ENCODE results near the gene MIS18A. TPM values are rescaled to one million over a fixed set of nuclear protein-coding genes. Genes with fewer than 3 reads are reported as not detected.

Gene MIS18A
- total RNA-seq, 3 donors from 2014 or later (not counting 1 experiment from before 2014, with no cell fraction given), result 4.2 to 7.9 (median 5.2) TPM

GRCh38 chr21:32257962-32258785, 20.7 kb downstream of the MIS18A start:
- ATAC-seq (peak in 2 of 3 donors; percentile 29 to 64), DNase-seq (peak in 1 of 2 donors; percentile 46)
- Histone ChIP-seq H3K27ac (ENCODE audit: low read length) (no peak overlapping the region), H3K9me3 (ENCODE audit: control insufficient read depth, insufficient read depth, low read length) (no peaks in the 10 kb centered on the region), H3K36me3 (ENCODE audit: control insufficient read depth, insufficient read depth, low read length) (no peaks in the 10 kb centered on the region), H3K4me1 (ENCODE audit: control insufficient read depth, insufficient read depth, low read length) (no peaks in the 10 kb centered on the region), H3K27me3 (ENCODE audit: control insufficient read depth, insufficient read depth, low read length) (no peaks in the 10 kb centered on the region), H3K4me3 (ENCODE audit: low read length) (no peak overlapping the region)
- intact Hi-C loops (cut with micrococcal nuclease), result loop anchor here (5.0 kb wide), 1 partner anchor 391 kb away; no protein-coding TSS in a partner anchor
- TF ChIP-seq CTCF (IDR thresholded peaks at IDR 0.05), result peak; percentile 30
- no peaks in the 10 kb centered on the region for H3K36me3 Mint-ChIP-seq
- H3K4me3 Mint-ChIP-seq, result no peak overlapping the region
- no peak overlapping the region for H3K27ac Mint-ChIP-seq
- peaks cover 5 to 6% of the 10 kb centered on the region in 2 donors for H3K27me3 Mint-ChIP-seq (ENCODE audit: low read depth in 2 of 2)
- H3K9me3 Mint-ChIP-seq, result no peaks in the 10 kb centered on the region
- 62% methylated on average over 16 of the region's 16 CpGs for WGBS (ENCODE audit: insufficient coverage)
- no peaks in the 10 kb centered on the region for H3K4me1 Mint-ChIP-seq

- H3K27ac Mint-ChIP-seq, result no peak overlapping the region
- H3K9me3 Mint-ChIP-seq, result no peaks in the 10 kb centered on the region
- no peaks in the 10 kb centered on the region for H3K27me3 ChIP-seq (ENCODE audit: control insufficient read depth, insufficient read depth, low read length)
- no peaks in the 10 kb centered on the region for H3K9me3 ChIP-seq (ENCODE audit: control insufficient read depth, insufficient read depth, low read length)
- no peak for TF ChIP-seq CTCF (IDR thresholded peaks at IDR 0.05)
- intact Hi-C loops (cut with micrococcal nuclease), result loop anchor here (5.0 kb wide), 1 partner anchor 390 kb away; no protein-coding TSS in a partner anchor
- no peak for DNase-seq
- no peaks in the 10 kb centered on the region for H3K4me1 ChIP-seq (ENCODE audit: control insufficient read depth, insufficient read depth, low read length)
- 67% methylated on average over 9 of the region's 9 CpGs for WGBS (ENCODE audit: insufficient coverage)
- no peak overlapping the region for H3K4me3 ChIP-seq (ENCODE audit: low read length)
- no peak overlapping the region for H3K4me3 Mint-ChIP-seq
- no peaks in the 10 kb centered on the region for H3K4me1 Mint-ChIP-seq
- peaks cover 5 to 6% of the 10 kb centered on the region in 2 donors for H3K27me3 Mint-ChIP-seq (ENCODE audit: low read depth in 2 of 2)
- H3K27ac ChIP-seq (ENCODE audit: low read length), result no peak overlapping the region
- ATAC-seq, result no peak
- H3K36me3 Mint-ChIP-seq, result no peaks in the 10 kb centered on the region
- H3K36me3 ChIP-seq (ENCODE audit: control insufficient read depth, insufficient read depth, low read length), result no peaks in the 10 kb centered on the region
Observed at GRCh38 chr21:32256873-32257620, 21.8 kb downstream of the MIS18A start.

GRCh38 chr21:32256251-32256650, 22.6 kb downstream of the MIS18A start:
- WGBS (ENCODE audit: insufficient coverage), result 89% methylated on average over 12 of the region's 12 CpGs
- H3K27me3 ChIP-seq (ENCODE audit: control insufficient read depth, insufficient read depth, low read length), result no peaks in the 10 kb centered on the region
- H3K27me3 Mint-ChIP-seq (ENCODE audit: low read depth in 2 of 2), result peaks cover 6 to 7% of the 10 kb centered on the region in 2 donors
- no peak overlapping the region for H3K27ac ChIP-seq (ENCODE audit: low read length)
- no peak for TF ChIP-seq CTCF (IDR thresholded peaks at IDR 0.05)
- H3K9me3 ChIP-seq (ENCODE audit: control insufficient read depth, insufficient read depth, low read length), result no peaks in the 10 kb centered on the region
- H3K36me3 ChIP-seq (ENCODE audit: control insufficient read depth, insufficient read depth, low read length), result no peaks in the 10 kb centered on the region
- H3K4me3 ChIP-seq (ENCODE audit: low read length), result no peak overlapping the region
- DNase-seq, result no peak
- no peak for ATAC-seq
- no peak overlapping the region for H3K27ac Mint-ChIP-seq
- no peaks in the 10 kb centered on the region for H3K4me1 Mint-ChIP-seq
- H3K4me1 ChIP-seq (ENCODE audit: control insufficient read depth, insufficient read depth, low read length), result no peaks in the 10 kb centered on the region
- no peaks in the 10 kb centered on the region for H3K36me3 Mint-ChIP-seq
- no peak overlapping the region for H3K4me3 Mint-ChIP-seq
- intact Hi-C loops (cut with micrococcal nuclease), result loop anchor here (5.0 kb wide), 1 partner anchor 389 kb away; no protein-coding TSS in a partner anchor
- H3K9me3 Mint-ChIP-seq, result no peaks in the 10 kb centered on the region

All from natural killer cell (primary cell).